Measurements from ENCODE around the gene ANKRD33B. TPM values are rescaled to one million over a fixed set of nuclear protein-coding genes. Genes with fewer than 3 reads are reported as not detected.
"Not testable (repeated sequence)": the region's sequence is repeated elsewhere in the genome, so short reads cannot be mapped to it uniquely, and the experiment has no call there.

ANKRD33B gene
- total RNA-seq, 4 donors from 2014 or later: 0.57 to 6.5 (median 1.7) TPM

DNA sequence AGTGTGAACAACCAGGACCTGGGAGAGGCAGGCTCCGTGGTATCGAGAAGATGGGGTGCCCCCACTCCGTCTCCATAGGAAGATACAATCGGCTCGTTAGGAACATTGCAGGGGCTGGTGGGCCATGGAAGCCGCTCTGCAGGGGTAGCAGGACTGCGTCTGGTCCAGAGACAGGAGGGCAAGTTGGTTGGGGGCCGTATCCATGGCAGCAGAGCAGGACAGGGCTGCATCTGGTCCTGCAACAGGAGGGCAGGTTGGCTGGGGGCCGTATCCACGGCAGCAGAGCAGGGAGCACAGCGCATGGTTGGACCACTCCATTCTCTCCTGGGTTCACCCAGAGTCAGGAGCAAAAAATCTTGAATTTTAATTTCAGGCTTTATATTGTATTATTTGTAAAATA, 98.2 kb downstream of the ANKRD33B start:
- Histone ChIP-seq H3K4me1 (peaks cover 0 to 12% (median 4%) of the 10 kb centered on the region in 3 donors), H3K9me3 (no peaks in the 10 kb centered on the region), H3K27me3 (no peaks in the 10 kb centered on the region), H3K4me3 (no peak overlapping the region), H3K36me3 (no peaks in the 10 kb centered on the region), H3K27ac (no peak overlapping the region)
- TF ChIP-seq, protein P1, sequence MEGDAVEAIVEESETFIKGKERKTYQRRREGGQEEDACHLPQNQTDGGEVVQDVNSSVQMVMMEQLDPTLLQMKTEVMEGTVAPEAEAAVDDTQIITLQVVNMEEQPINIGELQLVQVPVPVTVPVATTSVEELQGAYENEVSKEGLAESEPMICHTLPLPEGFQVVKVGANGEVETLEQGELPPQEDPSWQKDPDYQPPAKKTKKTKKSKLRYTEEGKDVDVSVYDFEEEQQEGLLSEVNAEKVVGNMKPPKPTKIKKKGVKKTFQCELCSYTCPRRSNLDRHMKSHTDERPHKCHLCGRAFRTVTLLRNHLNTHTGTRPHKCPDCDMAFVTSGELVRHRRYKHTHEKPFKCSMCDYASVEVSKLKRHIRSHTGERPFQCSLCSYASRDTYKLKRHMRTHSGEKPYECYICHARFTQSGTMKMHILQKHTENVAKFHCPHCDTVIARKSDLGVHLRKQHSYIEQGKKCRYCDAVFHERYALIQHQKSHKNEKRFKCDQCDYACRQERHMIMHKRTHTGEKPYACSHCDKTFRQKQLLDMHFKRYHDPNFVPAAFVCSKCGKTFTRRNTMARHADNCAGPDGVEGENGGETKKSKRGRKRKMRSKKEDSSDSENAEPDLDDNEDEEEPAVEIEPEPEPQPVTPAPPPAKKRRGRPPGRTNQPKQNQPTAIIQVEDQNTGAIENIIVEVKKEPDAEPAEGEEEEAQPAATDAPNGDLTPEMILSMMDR (IDR thresholded peaks at IDR 0.05): no peak
- TF ChIP-seq POLR2A (IDR thresholded peaks at IDR 0.05): no peak
- no peak for DNase-seq
- intact Hi-C loops (cut with DNase I): no loop called here
- WGBS, 2 donors: 92 to 93% methylated on average over 6 to 11 of the region's 11 CpGs

DNA sequence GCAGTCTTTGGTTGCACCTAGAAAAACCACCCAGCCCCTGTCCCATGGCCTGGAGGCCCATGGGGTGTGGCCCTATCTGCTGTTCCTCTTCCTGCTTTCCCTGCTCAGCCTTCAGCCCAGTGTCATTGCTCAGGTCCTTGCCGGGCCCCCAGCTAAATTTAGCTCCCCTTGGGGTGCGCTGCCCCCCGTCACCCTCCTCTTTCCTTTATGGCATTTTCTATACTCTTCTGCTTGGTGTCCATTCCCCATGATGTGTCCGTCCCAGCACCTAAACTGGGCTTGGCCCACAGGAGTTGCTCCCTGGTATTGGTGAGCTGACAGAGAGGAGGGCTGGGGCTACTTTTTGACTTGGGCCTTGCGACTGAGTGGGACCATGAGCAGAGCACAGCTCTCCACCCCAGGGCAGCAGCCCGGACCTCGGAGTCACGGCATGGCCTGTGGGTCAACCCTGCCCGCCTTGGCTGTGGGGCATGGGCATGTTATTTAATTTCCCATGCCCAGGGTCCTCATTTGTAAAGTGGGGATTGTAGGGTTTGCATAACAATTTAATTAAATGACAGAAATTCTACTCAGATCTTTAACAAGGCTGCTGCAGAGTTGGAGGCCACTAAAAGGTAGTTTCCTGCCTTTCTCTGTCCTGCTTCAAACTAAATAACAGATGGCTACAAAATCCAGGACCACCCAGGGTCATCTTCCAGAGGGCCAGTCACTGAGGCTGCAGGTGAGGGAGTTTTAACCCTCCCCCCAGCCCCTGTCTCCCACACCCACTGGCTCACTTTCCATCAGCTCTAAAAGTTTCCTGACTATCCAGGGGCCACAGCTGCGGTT, 99.0 kb downstream of the ANKRD33B start:
- no peak for DNase-seq
- WGBS, 2 donors: 83 to 87% methylated on average over 3 to 9 of the region's 10 CpGs
- no peaks in the 10 kb centered on the region for H3K9me3 ChIP-seq
- no peak for TF ChIP-seq POLR2A (IDR thresholded peaks at IDR 0.05)
- TF ChIP-seq, protein P1 (IDR thresholded peaks at IDR 0.05): no peak
- no peaks in the 10 kb centered on the region for H3K27me3 ChIP-seq
- H3K27ac ChIP-seq: no peak overlapping the region
- H3K4me3 ChIP-seq: no peak overlapping the region
- intact Hi-C loops (cut with DNase I): no loop called here
- H3K36me3 ChIP-seq: no peaks in the 10 kb centered on the region
- H3K4me1 ChIP-seq: peaks cover 0 to 12% (median 4%) of the 10 kb centered on the region in 3 donors

DNA sequence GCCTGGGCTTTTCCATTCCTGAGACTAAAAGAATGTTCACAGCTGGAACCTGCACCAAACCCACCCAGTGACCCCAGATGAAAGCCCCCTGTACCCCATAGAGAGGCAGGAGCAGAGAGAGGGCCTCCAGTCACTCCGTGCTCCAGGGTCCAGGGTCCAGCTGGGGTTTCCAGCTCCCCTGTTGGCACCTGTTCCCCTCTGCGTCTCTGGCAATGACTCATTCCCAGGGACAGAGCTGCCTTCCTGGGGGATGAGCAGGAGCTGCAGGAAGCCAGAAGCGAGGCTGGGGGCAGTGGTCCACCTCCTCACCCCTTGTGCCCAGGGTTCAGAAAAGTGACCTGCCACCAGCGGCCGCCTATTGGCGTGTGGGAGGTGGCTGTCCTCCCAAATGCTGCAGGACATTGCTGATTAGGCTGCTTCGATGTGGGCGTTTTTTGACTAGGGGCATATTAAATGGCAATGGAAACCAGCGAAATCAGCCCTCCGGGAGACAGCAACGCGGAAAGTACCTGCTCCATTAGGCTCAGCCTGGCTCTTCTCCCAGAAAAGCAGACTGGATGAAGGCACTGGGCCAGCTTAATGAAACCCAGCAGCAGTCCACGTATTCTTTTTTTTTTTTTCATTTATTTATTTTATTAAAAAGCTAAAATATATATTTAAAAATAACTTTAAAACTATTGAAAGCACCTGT, 99.8 kb downstream of the ANKRD33B start:
- WGBS, 2 donors: 25 to 30% methylated on average over 7 to 11 of the region's 13 CpGs
- no peak overlapping the region for H3K27ac ChIP-seq
- H3K27me3 ChIP-seq: no peaks in the 10 kb centered on the region
- TF ChIP-seq, protein P1 (IDR thresholded peaks at IDR 0.05): no peak
- no peak for TF ChIP-seq POLR2A (IDR thresholded peaks at IDR 0.05)
- H3K9me3 ChIP-seq: peaks cover 0 to 2% (median 1%) of the 10 kb centered on the region in 3 donors
- DNase-seq: no peak
- H3K4me1 ChIP-seq: peaks cover 0 to 12% (median 4%) of the 10 kb centered on the region in 3 donors
- intact Hi-C loops (cut with DNase I): no loop called here
- H3K36me3 ChIP-seq: no peaks in the 10 kb centered on the region
- H3K4me3 ChIP-seq: peak overlapping the region in 1 of 4 donors; percentile 23

DNA sequence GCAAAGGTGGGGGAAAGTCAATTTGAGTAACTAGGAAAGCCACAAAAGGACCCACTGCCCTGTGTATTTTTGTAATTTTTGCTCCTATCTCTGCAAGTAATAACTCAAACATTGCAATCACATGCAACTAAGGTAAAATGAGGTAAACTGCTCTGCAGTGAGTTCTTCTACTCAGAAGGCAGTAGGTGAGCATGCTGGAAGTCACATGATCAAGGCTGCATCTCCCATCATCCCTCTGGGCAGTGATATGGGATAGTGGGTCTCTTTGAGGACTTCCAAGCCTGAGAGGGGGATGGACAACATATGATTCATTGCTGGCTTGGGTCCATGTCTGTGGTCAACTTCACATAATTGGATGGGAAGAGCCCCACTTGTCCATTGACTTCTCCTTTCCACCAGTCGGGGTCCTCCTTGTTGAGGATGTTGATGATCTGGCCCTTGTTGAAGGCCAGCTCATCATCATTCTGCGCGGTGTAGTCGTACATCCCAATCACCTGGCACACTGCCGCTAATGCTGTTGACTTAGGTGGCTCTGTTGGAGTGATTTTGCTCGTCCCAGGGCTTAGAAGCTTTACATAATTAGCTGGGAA, 100.4 kb downstream of the ANKRD33B start:
- H3K27ac ChIP-seq; H3K36me3 ChIP-seq; intact Hi-C loops (cut with DNase I); H3K9me3 ChIP-seq; H3K4me3 ChIP-seq; H3K27me3 ChIP-seq; DNase-seq: not testable (repeated sequence)
- WGBS, 2 donors: 62 to 83% methylated on average over 6 of the region's 6 CpGs
- peaks cover 0 to 12% (median 4%) of the 10 kb centered on the region in 3 donors for H3K4me1 ChIP-seq

DNA sequence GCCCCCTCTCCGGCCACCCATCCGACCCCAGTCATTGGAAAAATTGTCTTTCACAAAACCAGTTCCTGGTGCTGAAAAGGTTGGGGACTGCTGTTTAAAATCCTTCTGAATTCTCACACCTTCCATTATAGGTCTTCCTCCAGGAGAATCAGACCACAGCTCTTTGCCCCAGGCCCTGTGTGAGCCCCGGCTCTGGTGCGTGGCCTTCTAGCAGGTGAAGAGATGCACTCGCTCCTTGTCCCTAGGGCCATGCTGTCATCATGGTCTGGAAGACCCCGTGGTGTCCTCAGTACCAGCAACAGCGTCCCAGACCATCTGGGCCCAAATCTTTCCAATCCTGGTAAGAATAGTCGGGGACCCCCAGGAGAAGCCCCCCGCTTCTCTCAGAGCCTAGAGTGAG, 101.9 kb downstream of the ANKRD33B start:
- 90 to 98% methylated on average over 2 to 4 of the region's 9 CpGs for WGBS, 2 donors
- TF ChIP-seq, protein P1 (IDR thresholded peaks at IDR 0.05): no peak
- TF ChIP-seq POLR2A (IDR thresholded peaks at IDR 0.05): no peak

More for the DNA sequence above, 101.9 kb downstream of the ANKRD33B start:
- H3K4me1 ChIP-seq: peaks cover 0 to 12% (median 4%) of the 10 kb centered on the region in 3 donors
- H3K36me3 ChIP-seq: no peaks in the 10 kb centered on the region
- no peaks in the 10 kb centered on the region for H3K27me3 ChIP-seq
- peaks cover 0 to 5% (median 4%) of the 10 kb centered on the region in 3 donors for H3K9me3 ChIP-seq
- DNase-seq: no peak
- no peak overlapping the region for H3K4me3 ChIP-seq
- intact Hi-C loops (cut with DNase I): no loop called here
- H3K27ac ChIP-seq: no peak overlapping the region

Measured in esophagus squamous epithelium (tissue), 5 donors.